Measurements from ENCODE around the gene LIF.

The LIF gene

GRCh38 chr22:30289980-30290313 lies 43.4 kb upstream of the LIF start:
- H2AFZ ChIP-seq (ENCODE audit: low read depth, low read length, severe bottlenecking) = peak overlapping the region; percentile 84
- peak overlapping the region; percentile 64 for H3K4me3 ChIP-seq (ENCODE audit: insufficient read depth, low read length, poor library complexity, severe bottlenecking)
- H3K27me3 ChIP-seq (ENCODE audit: low read length) = no peaks in the 10 kb centered on the region
- H4K20me1 ChIP-seq (ENCODE audit: low read depth, low read length) = no peaks in the 10 kb centered on the region
- no peak overlapping the region for H3K9ac ChIP-seq (ENCODE audit: low read length)
- H3K27ac ChIP-seq (ENCODE audit: low read depth, low read length) = no peak overlapping the region
- TF ChIP-seq CTCF (IDR thresholded peaks at IDR 0.05; ENCODE audit: insufficient read depth, low read length, poor library complexity, severe bottlenecking) (no peak), EZH2phosphoT487 (conservative IDR thresholded peaks at IDR 0.05; ENCODE audit: low read length) (no peak)
- H3K36me3 ChIP-seq (ENCODE audit: low read length) = no peaks in the 10 kb centered on the region
- H3K79me2 ChIP-seq (ENCODE audit: insufficient read depth, low read length) = no peaks in the 10 kb centered on the region
- H3K9me2 ChIP-seq (replicated peaks; ENCODE audit: insufficient read depth, low read length) = no peaks in the 10 kb centered on the region
- peak overlapping the region; percentile 73 for H3K4me2 ChIP-seq (ENCODE audit: low read depth, low read length, poor library complexity, severe bottlenecking)
- no peaks in the 10 kb centered on the region for H3K9me3 ChIP-seq (ENCODE audit: insufficient read depth, low read length)
- peaks cover 5% of the 10 kb centered on the region; the same call in 1 of the 2 replicates for H3F3A ChIP-seq (ENCODE audit: insufficient read depth)

- Histone ChIP-seq H3K9me3 (ENCODE audit: insufficient read depth, low read length) (no peaks in the 10 kb centered on the region), H3K4me2 (ENCODE audit: low read depth, low read length, poor library complexity, severe bottlenecking) (peak within 1 kb of the TSS; percentile 73), H3K36me3 (ENCODE audit: low read length) (no peaks in the 10 kb centered on the region), H3K9me2 (replicated peaks; ENCODE audit: insufficient read depth, low read length) (no peaks in the 10 kb centered on the region), H3F3A (ENCODE audit: insufficient read depth) (peaks cover 5% of the 10 kb centered on the region; the same call in 1 of the 2 replicates), H3K27me3 (ENCODE audit: low read length) (no peaks in the 10 kb centered on the region), H3K79me2 (ENCODE audit: insufficient read depth, low read length) (no peaks in the 10 kb centered on the region), H3K9ac (ENCODE audit: low read length) (peak within 1 kb of the TSS; percentile 49), H4K20me1 (ENCODE audit: low read depth, low read length) (no peaks in the 10 kb centered on the region), H3K27ac (ENCODE audit: low read depth, low read length) (no peak within 1 kb of the TSS), H2AFZ (ENCODE audit: low read depth, low read length, severe bottlenecking) (peak within 1 kb of the TSS; percentile 84), H3K4me3 (ENCODE audit: insufficient read depth, low read length, poor library complexity, severe bottlenecking) (peak within 1 kb of the TSS; percentile 64)
- no peak for TF ChIP-seq CTCF (IDR thresholded peaks at IDR 0.05; ENCODE audit: insufficient read depth, low read length, poor library complexity, severe bottlenecking)
- TF ChIP-seq EZH2phosphoT487 (conservative IDR thresholded peaks at IDR 0.05; ENCODE audit: low read length) = no peak
Measured at GRCh38 chr22:30289141-30289979, 42.8 kb upstream of the LIF start, which contains the start of gene CASTOR1. CASTOR1 (minus strand) TSS chr22:30289505; CDS start chr22:30289497, 8 bp downstream.

- TF ChIP-seq EZH2phosphoT487 (conservative IDR thresholded peaks at IDR 0.05; ENCODE audit: low read length) = no peak
- no peak for TF ChIP-seq CTCF (IDR thresholded peaks at IDR 0.05; ENCODE audit: insufficient read depth, low read length, poor library complexity, severe bottlenecking)
- H3K9me2 ChIP-seq (replicated peaks; ENCODE audit: insufficient read depth, low read length) = no peaks in the 10 kb centered on the region
- H3K9me3 ChIP-seq (ENCODE audit: insufficient read depth, low read length) = no peaks in the 10 kb centered on the region
- no peak overlapping the region for H3K27ac ChIP-seq (ENCODE audit: low read depth, low read length)
- H3K79me2 ChIP-seq (ENCODE audit: insufficient read depth, low read length) = no peaks in the 10 kb centered on the region
- H4K20me1 ChIP-seq (ENCODE audit: low read depth, low read length) = no peaks in the 10 kb centered on the region
- no peaks in the 10 kb centered on the region for H3K27me3 ChIP-seq (ENCODE audit: low read length)
- peak overlapping the region; percentile 84 for H2AFZ ChIP-seq (ENCODE audit: low read depth, low read length, severe bottlenecking)
- H3F3A ChIP-seq (ENCODE audit: insufficient read depth) = peaks cover 5% of the 10 kb centered on the region; the same call in 1 of the 2 replicates
- peak overlapping the region; percentile 49 for H3K9ac ChIP-seq (ENCODE audit: low read length)
- no peaks in the 10 kb centered on the region for H3K36me3 ChIP-seq (ENCODE audit: low read length)
- H3K4me3 ChIP-seq (ENCODE audit: insufficient read depth, low read length, poor library complexity, severe bottlenecking) = peak overlapping the region; percentile 64
- H3K4me2 ChIP-seq (ENCODE audit: low read depth, low read length, poor library complexity, severe bottlenecking) = peak overlapping the region; percentile 73
Measured at GRCh38 chr22:30288419-30289140, 42.0 kb upstream of the LIF start.
